A549 (cell line): Measurements from ENCODE around the gene RASA2. TPM values are rescaled to one million over a fixed set of nuclear protein-coding genes. Genes with fewer than 3 reads are reported as not detected.

ENCODE experiments used
- ATAC-seq, 2 experiments: fragments of 200-7000 bp in 1 of 2; fragments of >200 bp in 1 of 2; cut with Nextera tagmentation in 1 of 2; cut with Tn5 transposase in 1 of 2; 3 replicates each; pipeline versions ENCODE4 v1.8.0 to v1.9.1; 2018 to 2020; ENCODE audit warnings: mild to moderate bottlenecking in 1 of 2, moderate library complexity in 1 of 2
- CTCF ChIA-PET: fragments of 300-600 bp; sonication (Branson Sonifier 250); formaldehyde crosslinking; extraction: SDS; loops from one replicate; lab custom pipeline; 2021; ENCODE audit warnings: antibody characterized with exemption, inconsistent platforms; lab: Yijun Ruan, JAX
- POLR2A ChIA-PET: fragments of 350-600 bp; formaldehyde crosslinking; extraction: SDS; loops from one replicate; lab custom pipeline; 2021; ENCODE audit warnings: antibody characterized with exemption, inconsistent platforms; lab: Yijun Ruan, JAX
- DNase-seq, 2 experiments: peaks; one replicate each; pipeline versions ENCODE4 v3.0.0 to v3.0.0-alpha.2; 2011 to 2016; ENCODE audit warnings: low read depth in 1 of 2, low spot score in 1 of 2
- FAIRE-seq: peaks from 2 replicates; lab custom pipeline; 2011; peaks lifted over from hg19 to GRCh38; lab: Jason Lieb, UNC
- H3K27ac ChIP-seq, 2 experiments: fragments of >200 bp; sonication (Bioruptor Twin); formaldehyde crosslinking; 3 replicates each; pipeline ENCODE4 v1.5.1; 2016 to 2017
- H3K4me1 ChIP-seq: fragments of >200 bp; sonication (Bioruptor Twin); formaldehyde crosslinking; 3 replicates; pipeline ENCODE4 v1.6.1; 2016
- H3K4me2 ChIP-seq: fragments of >200 bp; sonication (Bioruptor Twin); formaldehyde crosslinking; 3 replicates; pipeline ENCODE4 v1.6.1; 2016
- H3K4me3 ChIP-seq: fragments of >200 bp; sonication (Bioruptor Twin); formaldehyde crosslinking; 3 replicates; pipeline ENCODE4 v1.5.1; 2016
- H3K9me3 ChIP-seq: fragments of >200 bp; sonication (Bioruptor Twin); formaldehyde crosslinking; 3 replicates; pipeline ENCODE4 v1.6.1; 2016
- CBX2 ChIP-seq: fragments of 200-600 bp; sonication (generic); IDR thresholded peaks from 2 replicates; pipeline ENCODE4 v1.6.1; 2016; ENCODE audit warnings: low read depth, mild to moderate bottlenecking, borderline replicate concordance
- CBX8 ChIP-seq: fragments of 200-600 bp; sonication (generic); IDR thresholded peaks from 2 replicates; pipeline ENCODE4 v1.6.1; 2016
- CEBPB ChIP-seq, 2 experiments: fragments of >200 bp in 1 of 2; sonication (Bioruptor Twin) in 1 of 2; formaldehyde crosslinking in 1 of 2; IDR thresholded peaks; 2 replicates each; pipeline ENCODE4 v1.6.1; 2012 to 2016
- CHD2 ChIP-seq: fragments of 150-350 bp; IDR thresholded peaks from 2 replicates; pipeline ENCODE4 v1.6.1; 2014; ENCODE audit warnings: low read length; ENCODE audit not compliant: partially characterized antibody
- CHD4 ChIP-seq: fragments of 200-600 bp; sonication (generic); IDR thresholded peaks from 2 replicates; pipeline ENCODE4 v1.6.1; 2016; ENCODE audit warnings: antibody characterized with exemption, mild to moderate bottlenecking, borderline replicate concordance
- EHF ChIP-seq: fragments of 250-450 bp; sonication (Bioruptor Pico); IDR thresholded peaks from 2 replicates; pipeline ENCODE4 v1.5.0; 2020; ENCODE audit warnings: mild to moderate bottlenecking
- EHMT2 ChIP-seq: fragments of 200-600 bp; sonication (generic); IDR thresholded peaks from 2 replicates; pipeline ENCODE4 v1.6.1; 2016; ENCODE audit warnings: antibody characterized with exemption, low read depth, mild to moderate bottlenecking, moderate library complexity
- ESRRA ChIP-seq: fragments of 150-350 bp; IDR thresholded peaks from 2 replicates; pipeline ENCODE4 v1.6.1; 2014; ENCODE audit warnings: mild to moderate bottlenecking, low read length, borderline replicate concordance
- FOXS1 ChIP-seq: fragments of 250-450 bp; sonication (Bioruptor Pico); IDR thresholded peaks from 2 replicates; pipeline ENCODE4 v1.5.0; 2020; ENCODE audit warnings: mild to moderate bottlenecking, moderate library complexity
- HDAC2 ChIP-seq: fragments of 200-600 bp; sonication (generic); IDR thresholded peaks from 2 replicates; pipeline ENCODE4 v1.6.1; 2016
- HEYL ChIP-seq: fragments of 250-450 bp; sonication (Bioruptor Pico); IDR thresholded peaks from 2 replicates; pipeline ENCODE4 v1.8.0; 2021; ENCODE audit warnings: mild to moderate bottlenecking, moderate library complexity
- HOXB13 ChIP-seq: fragments of 250-450 bp; sonication (Bioruptor Pico); IDR thresholded peaks from 2 replicates; pipeline ENCODE4 v1.5.0; 2020; ENCODE audit warnings: low read depth, mild to moderate bottlenecking, moderate library complexity
- KDM1A ChIP-seq: fragments of 200-600 bp; sonication (generic); IDR thresholded peaks from 2 replicates; pipeline ENCODE4 v1.6.1; 2016; ENCODE audit warnings: low read depth, mild to moderate bottlenecking
- KDM5A ChIP-seq: fragments of 200-600 bp; sonication (generic); IDR thresholded peaks from 2 replicates; pipeline ENCODE4 v1.6.1; 2016; ENCODE audit warnings: antibody characterized with exemption, mild to moderate bottlenecking
- MAFK ChIP-seq: fragments of 450-650 bp; IDR thresholded peaks from 2 replicates; pipeline ENCODE4 v1.6.1; 2014; ENCODE audit not compliant: partially characterized antibody
- MYC ChIP-seq: IDR thresholded peaks from 2 replicates; pipeline ENCODE4 v1.6.1; 2012; ENCODE audit warnings: mild to moderate bottlenecking, inconsistent platforms, low read length, improper control_type of control experiment, borderline replicate concordance
- PHF8 ChIP-seq: fragments of 200-600 bp; sonication (generic); IDR thresholded peaks from 2 replicates; pipeline ENCODE4 v1.6.1; 2016; ENCODE audit warnings: low read depth, mild to moderate bottlenecking, antibody characterized with exemption, moderate library complexity, borderline replicate concordance
- POLR2AphosphoS2 ChIP-seq: conservative IDR thresholded peaks from 2 replicates; pipeline ENCODE4 v1.6.1; 2012; ENCODE audit warnings: low read length, improper control_type of control experiment, inconsistent platforms
- RARB ChIP-seq: fragments of 250-450 bp; sonication (Bioruptor Pico); IDR thresholded peaks from 2 replicates; pipeline ENCODE4 v1.8.0; 2021; ENCODE audit warnings: mild to moderate bottlenecking, moderate library complexity
- RFX5 ChIP-seq: fragments of 450-650 bp; IDR thresholded peaks from 2 replicates; pipeline ENCODE4 v1.7.1; 2014; ENCODE audit warnings: antibody characterized with exemption, mild to moderate bottlenecking, moderate library complexity
- RNF2 ChIP-seq: fragments of 200-600 bp; sonication (generic); IDR thresholded peaks from 2 replicates; pipeline ENCODE4 v1.6.1; 2016; ENCODE audit warnings: low read depth, mild to moderate bottlenecking, antibody characterized with exemption, moderate library complexity, borderline replicate concordance
- SMC3 ChIP-seq: fragments of >200 bp; sonication (Bioruptor Twin); formaldehyde crosslinking; IDR thresholded peaks from 3 replicates; pipeline ENCODE4 v1.6.1; 2018; ENCODE audit warnings: inconsistent platforms
- SREBF2 ChIP-seq: fragments of 450-650 bp; IDR thresholded peaks from 2 replicates; pipeline ENCODE4 v1.6.1; 2014; ENCODE audit warnings: mild to moderate bottlenecking, moderate library complexity
- ZC3H11A ChIP-seq: fragments of 450-650 bp; IDR thresholded peaks from 2 replicates; pipeline ENCODE4 v1.6.1; 2014; ENCODE audit warnings: antibody characterized with exemption, mild to moderate bottlenecking
- WGBS: methylation state at CpG from one replicate; pipeline ENCODE4 v1.1.6; 2017; ENCODE audit errors: missing lambda C conversion rate; 5-methylcytosine and 5-hydroxymethylcytosine counted together
- polyA plus RNA-seq, 4 experiments: library from polyadenylated mRNA; depleted of rRNA in 3 of 4; stranded (reverse); fragments of >200 nt; fragmentation: RNase III in 1 of 4; extraction: RNeasy Plus Mini Kit Qiagen cat#74134 plus additional on column Dnase treatment in 1 of 4; gene quantifications; 2 replicates in 3 of 4; 3 replicates in 1 of 4; pipeline ENCODE4 v1.2.3, GENCODE V29; 2011 to 2017
- TF ChIP-seq, protein P1 (sequence below): IDR thresholded peaks from 2 replicates; pipeline ENCODE4 v1.6.1; 2012; ENCODE audit warnings: low read depth, borderline replicate concordance
- TF ChIP-seq, protein P2 (sequence below): fragments of 150-350 bp; IDR thresholded peaks from 2 replicates; pipeline ENCODE4 v1.6.1; 2014; ENCODE audit warnings: low read depth, mild to moderate bottlenecking, low read length
- TF ChIP-seq, protein P3 (sequence below): fragments of >200 bp; sonication (Bioruptor Twin); formaldehyde crosslinking; IDR thresholded peaks from 3 replicates; pipeline ENCODE4 v1.5.1; 2016

Gene RASA2
- polyA plus RNA-seq, 2 of the 4 experiments (the other 2 are of a cell fraction): 6.7 to 12.0 TPM

DNA sequence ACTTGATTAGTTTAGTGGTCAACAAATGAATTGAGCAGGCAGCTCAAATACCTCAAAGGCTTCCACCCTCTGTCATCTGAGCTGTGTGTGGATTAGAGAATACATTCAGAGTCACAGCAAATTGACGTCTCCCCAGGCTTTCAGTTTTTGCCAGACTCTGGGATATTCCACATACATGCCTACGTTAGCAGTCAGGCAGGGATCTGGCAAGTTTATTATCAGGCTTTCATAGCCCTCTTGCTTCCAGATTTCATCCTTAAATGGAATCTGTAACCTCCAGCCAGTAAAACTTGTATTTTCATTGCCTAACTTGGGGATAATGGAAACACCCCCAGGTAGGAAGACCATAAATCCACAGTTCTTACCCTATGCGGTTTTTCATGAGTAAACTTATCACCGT, 115.9 kb downstream of the RASA2 start:
- CTCF ChIA-PET: no interaction called here
- 95% methylated on average over 4 of the region's 4 CpGs for WGBS
- no peak for ATAC-seq

DNA sequence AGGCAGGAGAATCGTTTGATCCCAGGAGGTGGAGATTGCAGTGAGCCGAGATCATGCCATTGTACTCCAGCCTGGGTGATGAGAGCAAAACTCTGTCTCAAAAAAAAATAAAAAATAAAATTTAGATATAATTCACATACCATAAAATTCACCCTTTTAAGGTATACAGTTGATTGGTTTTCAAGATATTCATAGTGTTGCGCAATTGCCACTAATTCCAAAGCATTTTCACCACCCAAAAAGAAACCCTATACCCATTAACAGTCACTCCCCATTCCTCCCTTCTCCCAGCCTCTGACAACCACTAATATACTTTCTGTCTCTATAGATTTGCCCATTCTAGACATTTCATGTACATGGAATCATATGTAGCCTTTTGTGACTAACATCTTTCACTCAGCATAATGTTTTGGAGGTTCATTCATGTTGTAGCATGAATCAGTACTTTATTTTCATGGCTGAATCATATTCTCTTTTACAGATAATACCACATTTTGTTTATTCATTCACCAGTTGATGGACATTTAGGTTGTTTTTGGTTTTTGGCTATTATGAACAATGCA, 116.7 kb downstream of the RASA2 start:
- no peak for DNase-seq
- CTCF ChIA-PET: no interaction called here
- 98% methylated on average over 3 of the region's 3 CpGs for WGBS
- FAIRE-seq: no peak
- no peak overlapping the region for H3K4me3 ChIP-seq
- TF ChIP-seq EHF (no peak), CEBPB (IDR thresholded peaks at IDR 0.05) (peak; percentile 88 to 91), RARB (no peak)
- TF ChIP-seq, all 56 proteins: peak for 1
- Histone ChIP-seq H3K4me1 (no peaks in the 10 kb centered on the region), H3K27ac (no peak overlapping the region), H3K4me2 (no peak overlapping the region), H3K9me3 (peaks cover 6% of the 10 kb centered on the region)
- no peak for ATAC-seq
- POLR2A ChIA-PET: no interaction called here

More for the DNA sequence above, 115.9 kb downstream of the RASA2 start:
- Histone ChIP-seq H3K4me1 (no peaks in the 10 kb centered on the region), H3K4me3 (no peak overlapping the region), H3K9me3 (peaks cover 6% of the 10 kb centered on the region), H3K4me2 (no peak overlapping the region), H3K27ac (no peak overlapping the region)
- POLR2A ChIA-PET: no interaction called here
- no peak for TF ChIP-seq HOXB13 (CRISPR knock-in tag)
- TF ChIP-seq, protein P1, sequence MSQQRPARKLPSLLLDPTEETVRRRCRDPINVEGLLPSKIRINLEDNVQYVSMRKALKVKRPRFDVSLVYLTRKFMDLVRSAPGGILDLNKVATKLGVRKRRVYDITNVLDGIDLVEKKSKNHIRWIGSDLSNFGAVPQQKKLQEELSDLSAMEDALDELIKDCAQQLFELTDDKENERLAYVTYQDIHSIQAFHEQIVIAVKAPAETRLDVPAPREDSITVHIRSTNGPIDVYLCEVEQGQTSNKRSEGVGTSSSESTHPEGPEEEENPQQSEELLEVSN: no peak
- TF ChIP-seq, protein P2, sequence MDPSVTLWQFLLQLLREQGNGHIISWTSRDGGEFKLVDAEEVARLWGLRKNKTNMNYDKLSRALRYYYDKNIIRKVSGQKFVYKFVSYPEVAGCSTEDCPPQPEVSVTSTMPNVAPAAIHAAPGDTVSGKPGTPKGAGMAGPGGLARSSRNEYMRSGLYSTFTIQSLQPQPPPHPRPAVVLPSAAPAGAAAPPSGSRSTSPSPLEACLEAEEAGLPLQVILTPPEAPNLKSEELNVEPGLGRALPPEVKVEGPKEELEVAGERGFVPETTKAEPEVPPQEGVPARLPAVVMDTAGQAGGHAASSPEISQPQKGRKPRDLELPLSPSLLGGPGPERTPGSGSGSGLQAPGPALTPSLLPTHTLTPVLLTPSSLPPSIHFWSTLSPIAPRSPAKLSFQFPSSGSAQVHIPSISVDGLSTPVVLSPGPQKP: no peak
- no peak for TF ChIP-seq KDM5A
- no peak for TF ChIP-seq EHMT2
- no peak for TF ChIP-seq CHD4
- TF ChIP-seq CHD2: no peak
- no peak for TF ChIP-seq CBX8
- TF ChIP-seq CBX2: no peak
- TF ChIP-seq, protein P3, sequence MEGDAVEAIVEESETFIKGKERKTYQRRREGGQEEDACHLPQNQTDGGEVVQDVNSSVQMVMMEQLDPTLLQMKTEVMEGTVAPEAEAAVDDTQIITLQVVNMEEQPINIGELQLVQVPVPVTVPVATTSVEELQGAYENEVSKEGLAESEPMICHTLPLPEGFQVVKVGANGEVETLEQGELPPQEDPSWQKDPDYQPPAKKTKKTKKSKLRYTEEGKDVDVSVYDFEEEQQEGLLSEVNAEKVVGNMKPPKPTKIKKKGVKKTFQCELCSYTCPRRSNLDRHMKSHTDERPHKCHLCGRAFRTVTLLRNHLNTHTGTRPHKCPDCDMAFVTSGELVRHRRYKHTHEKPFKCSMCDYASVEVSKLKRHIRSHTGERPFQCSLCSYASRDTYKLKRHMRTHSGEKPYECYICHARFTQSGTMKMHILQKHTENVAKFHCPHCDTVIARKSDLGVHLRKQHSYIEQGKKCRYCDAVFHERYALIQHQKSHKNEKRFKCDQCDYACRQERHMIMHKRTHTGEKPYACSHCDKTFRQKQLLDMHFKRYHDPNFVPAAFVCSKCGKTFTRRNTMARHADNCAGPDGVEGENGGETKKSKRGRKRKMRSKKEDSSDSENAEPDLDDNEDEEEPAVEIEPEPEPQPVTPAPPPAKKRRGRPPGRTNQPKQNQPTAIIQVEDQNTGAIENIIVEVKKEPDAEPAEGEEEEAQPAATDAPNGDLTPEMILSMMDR: no peak
- TF ChIP-seq CEBPB (IDR thresholded peaks at IDR 0.05): no peak
- TF ChIP-seq PHF8: no peak
- TF ChIP-seq RFX5: no peak
- TF ChIP-seq POLR2AphosphoS2: no peak
- no peak for TF ChIP-seq MYC
- TF ChIP-seq HDAC2: no peak
- no peak for TF ChIP-seq MAFK
- TF ChIP-seq RNF2: no peak
- TF ChIP-seq ZC3H11A: no peak
- FAIRE-seq (no peak), DNase-seq (no peak)

DNA sequence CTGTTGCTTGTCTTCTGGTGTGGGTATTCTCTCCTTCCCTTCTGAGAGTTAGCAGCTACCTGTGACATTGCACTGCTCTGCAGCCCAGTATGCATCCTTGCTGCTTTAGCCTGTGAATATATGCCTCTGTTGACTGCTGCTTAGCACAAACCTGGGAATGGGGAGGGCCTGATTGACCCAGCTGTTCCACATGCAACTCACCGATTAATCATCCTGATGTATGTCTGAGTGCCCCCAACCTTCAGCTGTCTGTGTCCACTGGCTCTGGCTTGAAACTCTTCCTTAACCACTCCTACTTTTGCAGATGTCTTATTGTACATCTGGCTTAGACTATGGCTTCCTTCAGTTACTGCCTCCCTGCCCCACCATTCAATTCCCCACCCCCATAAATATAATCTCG, 119.1 kb downstream of the RASA2 start:
- Histone ChIP-seq H3K4me3 (no peak overlapping the region), H3K27ac (no peak overlapping the region), H3K4me2 (no peak overlapping the region), H3K9me3 (peaks cover 6% of the 10 kb centered on the region), H3K4me1 (no peaks in the 10 kb centered on the region)
- TF ChIP-seq SMC3: no peak
- TF ChIP-seq HEYL (CRISPR knock-in tag): no peak
- TF ChIP-seq CHD2: no peak
- TF ChIP-seq FOXS1: no peak
- TF ChIP-seq KDM1A: no peak
- no peak for TF ChIP-seq ESRRA
- TF ChIP-seq SREBF2: no peak
- TF ChIP-seq RFX5: no peak
- no peak for TF ChIP-seq RNF2
- WGBS: 81% methylated on average over 2 of the region's 2 CpGs
- DNase-seq (no peak), FAIRE-seq (no peak), ATAC-seq (no peak)
- ChIA-PET CTCF (interaction anchor here (1.2 to 1.4 kb wide), 2 partner anchors 10 to 133 kb away, joined by 3 read pairs; partner anchors contain the start of gene RNF7), POLR2A (no interaction called here)
